Spleen (tissue), 11 donors: ENCODE measurements around the gene APP. TPM values are rescaled to one million over a fixed set of nuclear protein-coding genes. Genes with fewer than 3 reads are reported as not detected.

ENCODE experiments used
- DNase-seq: peaks from one replicate; pipeline ENCODE4 v3.0.0-alpha.2; 2020
- H3K27ac ChIP-seq, 8 donors: fragments of 200-600 bp; sonication (generic) in 7 of 8; 1 replicate in 4 of 8; 2 replicates in 4 of 8; pipeline versions ENCODE4 v1.5.0 to v1.8.0; 2016 to 2021; ENCODE audit warnings: inconsistent platforms in 4 of 8, mild to moderate bottlenecking in 4 of 8, moderate library complexity in 1 of 8
- H3K27me3 ChIP-seq, 7 donors: fragments of 200-600 bp; sonication (generic) in 6 of 7; replicated peaks in 1 of 7; 1 replicate in 4 of 7; 2 replicates in 3 of 7; pipeline versions ENCODE4 v1.5.0 to v1.8.0; 2016 to 2021; ENCODE audit warnings: inconsistent platforms in 3 of 7, mild to moderate bottlenecking in 1 of 7
- H3K36me3 ChIP-seq, 6 donors: fragments of 200-600 bp; sonication (generic) in 5 of 6; 1 replicate in 4 of 6; 2 replicates in 2 of 6; pipeline versions ENCODE4 v1.5.0 to v1.8.0; 2016 to 2021; ENCODE audit warnings: inconsistent platforms in 2 of 6
- H3K4me1 ChIP-seq, 6 donors: fragments of 200-600 bp; sonication (generic) in 5 of 6; 1 replicate in 3 of 6; 2 replicates in 3 of 6; pipeline versions ENCODE4 v1.5.0 to v1.8.0; 2016 to 2021; ENCODE audit warnings: inconsistent platforms in 3 of 6
- H3K4me3 ChIP-seq, 8 donors: fragments of 200-600 bp; sonication (generic) in 7 of 8; 1 replicate in 4 of 8; 2 replicates in 4 of 8; pipeline versions ENCODE4 v1.5.0 to v1.8.0; 2016 to 2021; ENCODE audit warnings: inconsistent platforms in 4 of 8, mild to moderate bottlenecking in 4 of 8, moderate library complexity in 2 of 8
- H3K9me3 ChIP-seq, 8 donors: fragments of 200-600 bp; sonication (generic) in 7 of 8; 1 replicate in 4 of 8; 2 replicates in 4 of 8; pipeline versions ENCODE4 v1.5.0 to v1.8.0; 2016 to 2021; ENCODE audit warnings: inconsistent platforms in 4 of 8
- CTCF ChIP-seq, 11 experiments: fragments of 200-600 bp in 7 of 11; fragments of 450-650 bp in 4 of 11; sonication (generic) in 4 of 11; IDR thresholded peaks in 8 of 11; conservative IDR thresholded peaks in 3 of 11; 1 replicate in 7 of 11; 2 replicates in 4 of 11; pipeline versions ENCODE4 v1.4.0 to v1.8.0; 2016 to 2021; ENCODE audit warnings: antibody characterized with exemption in 11 of 11, inconsistent platforms in 4 of 11, mild to moderate bottlenecking in 1 of 11
- POLR2A ChIP-seq, 3 donors: fragments of 450-650 bp; IDR thresholded peaks; one replicate each; pipeline ENCODE4 v1.5.1; 2017; ENCODE audit warnings: antibody characterized with exemption in 3 of 3, mild to moderate bottlenecking in 1 of 3
- POLR2AphosphoS5 ChIP-seq, 3 donors: sonication (generic); formaldehyde crosslinking; IDR thresholded peaks; one replicate each; pipeline ENCODE4 v1.5.1; 2017; ENCODE audit warnings: antibody characterized with exemption in 3 of 3
- WGBS, 5 donors: extraction: QIAGEN DNeasy Blood & Tissue Kit in 3 of 5; methylation state at CpG; one replicate each; pipeline versions ENCODE4 v1.1.5 to v1.1.7; 2013 to 2018; 5-methylcytosine and 5-hydroxymethylcytosine counted together
- intact Hi-C: fragments of 100-400 bp; cut with DNase I; formaldehyde crosslinking; loops from one replicate; pipeline ENCODE4 v1.15.0; 2023; ENCODE audit warnings: low total_unique reads
- polyA plus RNA-seq, 3 donors: library from polyadenylated mRNA; stranded (reverse); fragments of 200-250 nt; gene quantifications; one replicate each; pipeline ENCODE4 v1.2.1, GENCODE V29; 2013
- total RNA-seq, 7 donors: library from RNA; depleted of rRNA in 3 of 7; stranded (reverse); fragments of >200 nt in 3 of 7; fragmentation: NEBNext Ultra II Directional in 4 of 7; extraction: Animal tissue kit (Norgen Biotek cat#: 25700) in 4 of 7; gene quantifications; one replicate each; pipeline versions ENCODE4 v1.1.0 to v1.2.1, GENCODE V29; 2016 to 2021
- donor health status: healthy with polysubstance abuse.
- donor health status: DM: no; HTN: no; CAD: no; lungs with moderate emphysema.
- donor health status: DM: no; HTN: no; CAD: no.
- donor health status: Bipolar disorder and iron deficiency.
- donor health status: healthy.
- donor health status: DM: no; HTN: no; CAD: no.
- donor health status: DM: yes; HTN: yes; CAD: no.

Gene APP
- total and polyA plus RNA-seq, 10 donors = 25.3 to 398 (median 282) TPM

DNA sequence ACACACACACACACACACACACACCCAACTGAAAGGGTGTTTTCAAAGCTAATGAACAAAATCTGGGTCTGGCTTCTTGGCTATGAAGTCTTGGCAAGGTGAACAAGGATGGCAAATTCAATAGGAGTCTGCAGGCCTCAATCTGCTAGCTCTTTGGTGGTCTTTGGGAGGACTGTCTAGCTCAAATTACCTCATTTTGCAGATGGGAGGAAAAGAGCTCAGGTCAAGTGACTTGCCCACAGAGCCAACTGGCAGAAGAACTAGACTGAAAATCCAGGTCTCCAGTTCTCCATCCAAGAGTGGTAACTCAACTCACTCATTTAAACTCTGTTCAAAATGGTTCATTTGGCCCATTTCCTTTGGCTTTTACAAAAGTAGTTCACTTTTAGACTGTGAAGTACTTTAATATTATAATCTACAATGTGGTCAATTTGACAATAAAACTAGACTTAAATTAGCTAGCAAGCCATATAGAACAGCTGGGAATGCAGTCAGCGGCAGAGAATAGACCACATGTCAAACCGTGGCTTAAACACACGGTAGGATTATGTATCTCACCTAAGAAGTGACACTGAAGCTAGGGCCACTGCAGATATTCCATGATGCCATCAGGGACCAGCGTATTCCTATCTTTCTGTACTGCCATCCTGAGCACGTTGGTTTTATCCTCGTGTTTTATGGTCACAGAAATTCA lies 112.9 kb downstream of the APP start:
- Histone ChIP-seq H3K9me3 (no peaks in the 10 kb centered on the region), H3K4me3 (no peak overlapping the region), H3K27ac (no peak overlapping the region), H3K27me3 (no peaks in the 10 kb centered on the region), H3K36me3 (peaks cover 0 to 7% (median 0%) of the 10 kb centered on the region in 6 donors), H3K4me1 (peaks cover 0 to 18% (median 3%) of the 10 kb centered on the region in 6 donors)
- WGBS, 5 donors = 85 to 97% (median 91%) methylated on average over 6 of the region's 6 CpGs
- TF ChIP-seq CTCF (IDR thresholded peaks at IDR 0.05 in 8 of 11, conservative IDR thresholded peaks at IDR 0.05 in 3 of 11) (no peak), POLR2AphosphoS5 (IDR thresholded peaks at IDR 0.05) (no peak), POLR2A (IDR thresholded peaks at IDR 0.05) (no peak)
- intact Hi-C loops = no loop called here
- no peak for DNase-seq

DNA sequence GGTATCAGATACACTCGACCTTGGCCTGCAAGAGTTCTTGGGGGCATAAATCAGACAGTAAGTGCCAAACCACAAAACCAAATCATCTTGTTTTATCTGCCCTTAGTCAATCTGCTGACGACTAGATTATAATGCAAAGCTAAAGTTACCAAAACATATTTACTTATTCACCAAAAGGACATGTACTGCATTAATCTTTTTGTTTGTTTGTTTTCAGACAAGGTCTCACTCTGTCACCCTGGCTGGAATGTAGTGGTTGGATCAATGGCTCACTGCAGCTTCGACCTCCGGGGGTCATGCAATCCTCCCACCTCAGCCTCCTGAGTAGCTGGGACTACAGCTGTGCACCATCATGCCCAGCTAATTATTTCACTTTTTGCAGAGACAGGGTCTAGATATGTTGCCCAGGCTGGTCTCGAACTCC lies 114.7 kb downstream of the APP start:
- no peaks in the 10 kb centered on the region for H3K27me3 ChIP-seq
- no peak overlapping the region for H3K27ac ChIP-seq
- TF ChIP-seq CTCF (IDR thresholded peaks at IDR 0.05 in 8 of 11, conservative IDR thresholded peaks at IDR 0.05 in 3 of 11) = no peak
- TF ChIP-seq POLR2AphosphoS5 (IDR thresholded peaks at IDR 0.05) = no peak
- no peak for TF ChIP-seq POLR2A (IDR thresholded peaks at IDR 0.05)
- DNase-seq = no peak
- H3K36me3 ChIP-seq = peaks cover 0 to 25% (median 7%) of the 10 kb centered on the region in 6 donors
- intact Hi-C loops = no loop called here
- no peaks in the 10 kb centered on the region for H3K9me3 ChIP-seq
- 70 to 76% (median 74%) methylated on average over 5 of the region's 5 CpGs for WGBS, 5 donors
- H3K4me3 ChIP-seq = no peak overlapping the region
- H3K4me1 ChIP-seq = peaks cover 0 to 13% (median 3%) of the 10 kb centered on the region in 6 donors

DNA sequence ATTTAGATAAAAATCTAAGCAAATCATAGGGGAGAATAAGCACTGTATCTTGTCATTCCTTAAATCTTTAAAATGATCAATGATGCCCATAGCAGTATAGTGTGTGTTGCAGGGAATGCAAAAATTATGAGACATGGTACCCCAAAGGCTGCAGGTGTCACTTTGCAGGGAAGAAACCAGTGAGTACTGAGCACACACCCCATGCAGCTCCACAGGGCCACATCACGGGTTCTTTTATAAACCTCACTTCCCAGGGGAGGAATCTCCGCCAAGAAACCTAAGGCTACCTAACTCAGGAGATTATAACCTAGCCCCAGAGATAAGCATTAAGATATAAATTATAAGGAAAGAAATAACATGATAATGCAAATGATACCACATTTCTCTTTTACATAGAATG lies 115.6 kb downstream of the APP start:
- WGBS, 5 donors = 31 to 68% (median 38%) methylated on average over 2 of the region's 2 CpGs

More for the DNA sequence above, 115.6 kb downstream of the APP start:
- intact Hi-C loops = no loop called here
- Histone ChIP-seq H3K27ac (no peak overlapping the region), H3K4me3 (no peak overlapping the region), H3K4me1 (peaks cover 0 to 10% (median 0%) of the 10 kb centered on the region in 6 donors), H3K27me3 (no peaks in the 10 kb centered on the region), H3K9me3 (no peaks in the 10 kb centered on the region), H3K36me3 (peaks cover 0 to 33% (median 9%) of the 10 kb centered on the region in 6 donors)
- no peak for TF ChIP-seq CTCF (IDR thresholded peaks at IDR 0.05 in 8 of 11, conservative IDR thresholded peaks at IDR 0.05 in 3 of 11)
- TF ChIP-seq POLR2AphosphoS5 (IDR thresholded peaks at IDR 0.05) = no peak
- no peak for TF ChIP-seq POLR2A (IDR thresholded peaks at IDR 0.05)
- DNase-seq = no peak
